Natural killer cell (primary cell): ENCODE measurements around the gene AKAP8L. TPM values are rescaled to one million over a fixed set of nuclear protein-coding genes. Genes with fewer than 3 reads are reported as not detected.
"Not testable (repeated sequence)": the region's sequence is repeated elsewhere in the genome, so short reads cannot be mapped to it uniquely, and the experiment has no call there.

Experiments used
- ATAC-seq, 3 donors: fragments of 150-1000 bp in 2 of 3; fragments of 200-7000 bp in 1 of 3; cut with Tn5 transposase; 1 replicate in 1 of 3; 2 replicates in 2 of 3; pipeline ENCODE4 v1.10.0; 2021; ENCODE audit warnings: mild to moderate bottlenecking in 2 of 3, moderate library complexity in 2 of 3
- DNase-seq, 2 donors: peaks; one replicate each; pipeline versions ENCODE4 v3.0.0 to v3.0.0-alpha.2; 2013 to 2021; ENCODE audit warnings: mixed read lengths in 1 of 2
- H3K27ac ChIP-seq: one replicate; pipeline ENCODE4 v1.5.1; 2013; ENCODE audit warnings: mild to moderate bottlenecking, low read length
- H3K27me3 ChIP-seq: one replicate; pipeline ENCODE4 v1.6.1; 2013; ENCODE audit warnings: low read length; ENCODE audit not compliant: control insufficient read depth, insufficient read depth
- H3K36me3 ChIP-seq: one replicate; pipeline ENCODE4 v1.6.1; 2013; ENCODE audit warnings: low read length; ENCODE audit not compliant: control insufficient read depth, insufficient read depth
- H3K4me1 ChIP-seq: one replicate; pipeline ENCODE4 v1.6.1; 2013; ENCODE audit warnings: low read length; ENCODE audit not compliant: control insufficient read depth, insufficient read depth
- H3K4me3 ChIP-seq: one replicate; pipeline ENCODE4 v1.5.1; 2013; ENCODE audit warnings: low read length
- H3K9me3 ChIP-seq: one replicate; pipeline ENCODE4 v1.6.1; 2013; ENCODE audit warnings: low read length; ENCODE audit not compliant: control insufficient read depth, insufficient read depth
- H3K27ac Mint-ChIP-seq, 2 donors: one replicate each; pipeline ENCODE4 v1.8.0; 2022; ENCODE audit warnings: mild to moderate bottlenecking in 2 of 2, mixed read lengths in 2 of 2, moderate library complexity in 1 of 2
- H3K27me3 Mint-ChIP-seq, 2 donors: one replicate each; pipeline ENCODE4 v1.8.0; 2022; ENCODE audit warnings: low read depth in 2 of 2, mixed read lengths in 2 of 2
- H3K36me3 Mint-ChIP-seq: one replicate; pipeline ENCODE4 v1.8.0; 2022; ENCODE audit warnings: mixed read lengths
- H3K4me1 Mint-ChIP-seq, 2 donors: one replicate each; pipeline ENCODE4 v1.8.0; 2022; ENCODE audit warnings: mixed read lengths in 2 of 2
- H3K4me3 Mint-ChIP-seq: one replicate; pipeline ENCODE4 v1.8.0; 2022; ENCODE audit warnings: mild to moderate bottlenecking, moderate library complexity, mixed read lengths
- H3K9me3 Mint-ChIP-seq, 2 donors: one replicate each; pipeline ENCODE4 v1.8.0; 2022; ENCODE audit warnings: mixed read lengths in 2 of 2
- CTCF ChIP-seq: fragments of 200-600 bp; IDR thresholded peaks from one replicate; pipeline ENCODE4 v1.8.0; 2022; ENCODE audit warnings: antibody characterized with exemption
- WGBS: methylation state at CpG from one replicate; pipeline ENCODE4 v1.1.7; 2013; ENCODE audit warnings: missing lambda C conversion rate; ENCODE audit not compliant: insufficient coverage; 5-methylcytosine and 5-hydroxymethylcytosine counted together
- intact Hi-C: fragments of 100-400 bp; cut with micrococcal nuclease; formaldehyde crosslinking; loops from one replicate; pipeline ENCODE4 v1.14.2; 2022
- total RNA-seq, 4 donors: library from RNA; stranded (reverse); fragments of 120-200 nt in 1 of 4; gene quantifications; one replicate each; pipeline versions ENCODE4 v1.2.3 to v1.2.4, GENCODE V29; 2013 to 2022

AKAP8L gene
- total RNA-seq, 3 donors from 2014 or later (not counting 1 experiment from before 2014, with no cell fraction given), result 144 to 174 (median 173) TPM

- H3K4me3 ChIP-seq, H3K4me3 Mint-ChIP-seq, H3K36me3 ChIP-seq, ATAC-seq, intact Hi-C loops, H3K9me3 ChIP-seq, DNase-seq, H3K36me3 Mint-ChIP-seq, H3K27me3 Mint-ChIP-seq, H3K4me1 ChIP-seq, H3K27ac ChIP-seq, H3K4me1 Mint-ChIP-seq, H3K9me3 Mint-ChIP-seq, H3K27ac Mint-ChIP-seq, H3K27me3 ChIP-seq: not testable (repeated sequence)
- WGBS, result 100% methylated on average over 10 of the region's 11 CpGs
Observed at GRCh38 chr19:15341328-15341727, 77.5 kb downstream of the AKAP8L start.

- intact Hi-C loops, result no loop called here
- H3K27me3 Mint-ChIP-seq, result no peaks in the 10 kb centered on the region
- H3K9me3 Mint-ChIP-seq, result no peaks in the 10 kb centered on the region
- no peak overlapping the region for H3K4me3 ChIP-seq
- no peaks in the 10 kb centered on the region for H3K9me3 ChIP-seq
- DNase-seq (no peak), ATAC-seq (no peak)
- no peaks in the 10 kb centered on the region for H3K4me1 ChIP-seq
- H3K4me3 Mint-ChIP-seq, result no peak overlapping the region
- no peak for TF ChIP-seq CTCF
- H3K36me3 Mint-ChIP-seq, result no peaks in the 10 kb centered on the region
- H3K27ac ChIP-seq, result no peak overlapping the region
- WGBS, result 98% methylated on average over 3 of the region's 4 CpGs
- H3K36me3 ChIP-seq, result no peaks in the 10 kb centered on the region
- H3K27ac Mint-ChIP-seq, result no peak overlapping the region
- H3K4me1 Mint-ChIP-seq, result no peaks in the 10 kb centered on the region
- no peaks in the 10 kb centered on the region for H3K27me3 ChIP-seq
Observed at GRCh38 chr19:15340086-15340485, 78.7 kb downstream of the AKAP8L start.

GRCh38 chr19:15337202-15337601 lies 81.6 kb downstream of the AKAP8L start:
- H3K4me3 ChIP-seq, result no peak overlapping the region
- TF ChIP-seq CTCF, result no peak
- H3K9me3 ChIP-seq, result no peaks in the 10 kb centered on the region
- WGBS, result 98% methylated on average over 8 of the region's 8 CpGs
- no peaks in the 10 kb centered on the region for H3K27me3 ChIP-seq
- no peak overlapping the region for H3K27ac Mint-ChIP-seq
- H3K4me1 ChIP-seq, result peaks cover 16% of the 10 kb centered on the region
- no peak overlapping the region for H3K4me3 Mint-ChIP-seq
- no peaks in the 10 kb centered on the region for H3K36me3 Mint-ChIP-seq
- DNase-seq, result no peak
- H3K4me1 Mint-ChIP-seq, result peaks cover 6 to 7% of the 10 kb centered on the region in 2 donors
- H3K27ac ChIP-seq, result no peak overlapping the region
- no peaks in the 10 kb centered on the region for H3K27me3 Mint-ChIP-seq
- no peak for ATAC-seq
- H3K36me3 ChIP-seq, result no peaks in the 10 kb centered on the region
- H3K9me3 Mint-ChIP-seq, result no peaks in the 10 kb centered on the region
- intact Hi-C loops, result no loop called here

DNA sequence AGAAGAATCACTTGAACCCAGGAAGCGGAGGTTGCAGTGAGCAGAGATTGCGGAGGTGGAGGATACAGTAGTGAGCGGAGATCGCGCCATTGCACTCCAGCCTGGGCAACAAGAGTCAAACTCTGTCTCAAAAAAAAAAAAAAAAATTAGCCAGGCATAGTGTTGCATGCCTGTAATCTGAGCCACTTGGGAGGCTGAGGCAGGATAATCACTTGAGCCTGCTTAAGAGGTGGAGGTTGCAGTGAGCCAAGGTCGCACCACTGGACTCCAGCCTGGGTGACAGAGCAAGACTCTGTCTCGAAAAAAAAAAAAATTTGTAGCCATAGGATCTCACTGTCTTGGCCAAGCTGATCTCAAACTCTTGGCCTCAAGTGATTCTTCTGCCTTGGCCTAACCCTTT lies 82.8 kb downstream of the AKAP8L start:
- WGBS, result 91% methylated on average over 7 of the region's 7 CpGs
- H3K4me1 ChIP-seq, result peaks cover 20% of the 10 kb centered on the region
- H3K4me3 Mint-ChIP-seq, H3K9me3 Mint-ChIP-seq, H3K27me3 Mint-ChIP-seq, H3K4me3 ChIP-seq, DNase-seq, H3K9me3 ChIP-seq, intact Hi-C loops, ATAC-seq, H3K27me3 ChIP-seq, H3K36me3 Mint-ChIP-seq, H3K27ac Mint-ChIP-seq, H3K36me3 ChIP-seq, H3K27ac ChIP-seq: not testable (repeated sequence)
- H3K4me1 Mint-ChIP-seq, result peaks cover 9 to 11% of the 10 kb centered on the region in 2 donors
